Measurements from ENCODE around the gene CHI3L1.

DNA sequence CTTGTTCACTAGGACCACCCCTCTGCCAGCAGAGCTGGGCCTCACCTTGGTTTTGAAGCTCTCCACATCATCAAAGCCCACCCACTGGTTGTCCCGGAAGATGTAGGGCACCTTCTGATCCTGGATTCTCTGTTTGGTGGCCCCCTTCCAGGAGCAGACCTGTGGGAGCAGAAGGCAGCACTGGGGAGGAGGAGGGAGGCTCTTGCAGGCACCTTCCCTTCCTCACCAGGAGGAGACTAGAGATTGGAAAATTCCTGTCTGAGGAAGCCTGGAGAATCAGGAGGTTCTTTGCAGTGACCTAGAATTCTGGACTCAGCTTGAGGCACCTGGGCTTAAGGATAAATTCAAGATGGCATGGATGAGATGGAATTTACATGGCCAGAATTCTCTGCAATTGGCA lies 32.7 kb upstream of the CHI3L1 start:
- TF ChIP-seq, protein P1, sequence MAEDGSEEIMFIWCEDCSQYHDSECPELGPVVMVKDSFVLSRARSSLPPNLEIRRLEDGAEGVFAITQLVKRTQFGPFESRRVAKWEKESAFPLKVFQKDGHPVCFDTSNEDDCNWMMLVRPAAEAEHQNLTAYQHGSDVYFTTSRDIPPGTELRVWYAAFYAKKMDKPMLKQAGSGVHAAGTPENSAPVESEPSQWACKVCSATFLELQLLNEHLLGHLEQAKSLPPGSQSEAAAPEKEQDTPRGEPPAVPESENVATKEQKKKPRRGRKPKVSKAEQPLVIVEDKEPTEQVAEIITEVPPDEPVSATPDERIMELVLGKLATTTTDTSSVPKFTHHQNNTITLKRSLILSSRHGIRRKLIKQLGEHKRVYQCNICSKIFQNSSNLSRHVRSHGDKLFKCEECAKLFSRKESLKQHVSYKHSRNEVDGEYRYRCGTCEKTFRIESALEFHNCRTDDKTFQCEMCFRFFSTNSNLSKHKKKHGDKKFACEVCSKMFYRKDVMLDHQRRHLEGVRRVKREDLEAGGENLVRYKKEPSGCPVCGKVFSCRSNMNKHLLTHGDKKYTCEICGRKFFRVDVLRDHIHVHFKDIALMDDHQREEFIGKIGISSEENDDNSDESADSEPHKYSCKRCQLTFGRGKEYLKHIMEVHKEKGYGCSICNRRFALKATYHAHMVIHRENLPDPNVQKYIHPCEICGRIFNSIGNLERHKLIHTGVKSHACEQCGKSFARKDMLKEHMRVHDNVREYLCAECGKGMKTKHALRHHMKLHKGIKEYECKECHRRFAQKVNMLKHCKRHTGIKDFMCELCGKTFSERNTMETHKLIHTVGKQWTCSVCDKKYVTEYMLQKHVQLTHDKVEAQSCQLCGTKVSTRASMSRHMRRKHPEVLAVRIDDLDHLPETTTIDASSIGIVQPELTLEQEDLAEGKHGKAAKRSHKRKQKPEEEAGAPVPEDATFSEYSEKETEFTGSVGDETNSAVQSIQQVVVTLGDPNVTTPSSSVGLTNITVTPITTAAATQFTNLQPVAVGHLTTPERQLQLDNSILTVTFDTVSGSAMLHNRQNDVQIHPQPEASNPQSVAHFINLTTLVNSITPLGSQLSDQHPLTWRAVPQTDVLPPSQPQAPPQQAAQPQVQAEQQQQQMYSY (CRISPR knock-in tag; IDR thresholded peaks at IDR 0.05): no peak
- no peak for TF ChIP-seq TBL1XR1 (IDR thresholded peaks at IDR 0.05; ENCODE audit: low read depth, low read length)
- TF ChIP-seq SP1 (IDR thresholded peaks at IDR 0.05; ENCODE audit: low read depth, low read length): no peak
- TF ChIP-seq, protein P2, sequence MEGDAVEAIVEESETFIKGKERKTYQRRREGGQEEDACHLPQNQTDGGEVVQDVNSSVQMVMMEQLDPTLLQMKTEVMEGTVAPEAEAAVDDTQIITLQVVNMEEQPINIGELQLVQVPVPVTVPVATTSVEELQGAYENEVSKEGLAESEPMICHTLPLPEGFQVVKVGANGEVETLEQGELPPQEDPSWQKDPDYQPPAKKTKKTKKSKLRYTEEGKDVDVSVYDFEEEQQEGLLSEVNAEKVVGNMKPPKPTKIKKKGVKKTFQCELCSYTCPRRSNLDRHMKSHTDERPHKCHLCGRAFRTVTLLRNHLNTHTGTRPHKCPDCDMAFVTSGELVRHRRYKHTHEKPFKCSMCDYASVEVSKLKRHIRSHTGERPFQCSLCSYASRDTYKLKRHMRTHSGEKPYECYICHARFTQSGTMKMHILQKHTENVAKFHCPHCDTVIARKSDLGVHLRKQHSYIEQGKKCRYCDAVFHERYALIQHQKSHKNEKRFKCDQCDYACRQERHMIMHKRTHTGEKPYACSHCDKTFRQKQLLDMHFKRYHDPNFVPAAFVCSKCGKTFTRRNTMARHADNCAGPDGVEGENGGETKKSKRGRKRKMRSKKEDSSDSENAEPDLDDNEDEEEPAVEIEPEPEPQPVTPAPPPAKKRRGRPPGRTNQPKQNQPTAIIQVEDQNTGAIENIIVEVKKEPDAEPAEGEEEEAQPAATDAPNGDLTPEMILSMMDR (IDR thresholded peaks at IDR 0.05 in 2 of 3, conservative IDR thresholded peaks at IDR 0.05 in 1 of 3; ENCODE audit: control insufficient read depth in 2 of 3, extremely low read depth in 1 of 3, insufficient read depth in 1 of 3, low read depth in 3 of 3, low read length in 3 of 3): no peak
- no peak for TF ChIP-seq ZNF274 (IDR thresholded peaks at IDR 0.05; ENCODE audit: insufficient read depth, insufficient read length)

All from GM12878 (cell line).